Heart left ventricle (tissue), 13 donors: ENCODE data around the gene EDA.

Source experiments
- POLR2A ChIP-seq, 2 donors: fragments of 450-650 bp; IDR thresholded peaks; one replicate each; pipeline ENCODE4 v1.6.1; 2017; ENCODE audit warnings: antibody characterized with exemption in 2 of 2, mild to moderate bottlenecking in 2 of 2, moderate library complexity in 2 of 2
- TF ChIP-seq, protein P1 (sequence below), 12 donors: fragments of 200-600 bp; sonication (generic) in 4 of 12; IDR thresholded peaks; one replicate each; pipeline versions ENCODE4 v1.5.0 to v1.8.0; 2018 to 2022; ENCODE audit warnings: antibody characterized with exemption in 12 of 12, mild to moderate bottlenecking in 5 of 12
- donor health status: ischemic (EF 13 %, LVEDD 7.1; RV severe dilation, severe dysfunction).
- donor health status: DM: no; HTN: yes; CAD: no.
- donor health status: DM: no; HTN: no; CAD: no.
- donor health status: ischemic (EF 25% LVEDD 6.9; RV normal size, moderate dysfunction).
- donor health status: ischemic (EF 25% LVEDD 5.7; RV mildly dilated, moderate dysfunction).
- donor health status: ischemic (EF 35%, LVEDD 5.7; RV mildly dilated, moderate dysfunction).
- donor health status: nonischemic (EF 11% LVEDD 7.7; RV severe dilation, severe dysfunction).
- donor health status: DM: yes; HTN: yes; CAD: no.
- donor health status: PGD.
- donor health status: ischemic (EF 29% LVEDD 5.4; RV normal size, mild dysfunction).
- donor health status: nonischemic (EF 23%, LVEDD 6.1; RV moderate dilation, normal function).

DNA sequence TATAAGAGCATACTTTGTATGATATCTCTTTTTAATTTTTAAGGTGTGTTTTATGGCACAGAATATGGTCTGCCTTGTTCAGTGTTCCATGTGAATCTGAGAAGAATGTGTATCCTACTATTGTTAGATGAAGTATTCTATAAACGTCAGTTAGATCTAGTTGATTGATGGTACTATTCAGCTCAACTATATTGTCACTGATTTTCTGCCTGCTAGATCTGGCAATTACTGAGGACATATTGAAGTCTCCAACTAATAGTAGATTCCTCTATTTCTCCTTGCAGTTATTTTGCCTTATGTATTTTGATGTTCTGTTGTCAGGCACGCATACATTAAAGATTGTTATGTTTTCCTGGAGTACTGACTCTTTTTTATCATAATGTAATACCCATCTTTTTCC lies 394.1 kb downstream of the EDA start:
- TF ChIP-seq, protein P1, sequence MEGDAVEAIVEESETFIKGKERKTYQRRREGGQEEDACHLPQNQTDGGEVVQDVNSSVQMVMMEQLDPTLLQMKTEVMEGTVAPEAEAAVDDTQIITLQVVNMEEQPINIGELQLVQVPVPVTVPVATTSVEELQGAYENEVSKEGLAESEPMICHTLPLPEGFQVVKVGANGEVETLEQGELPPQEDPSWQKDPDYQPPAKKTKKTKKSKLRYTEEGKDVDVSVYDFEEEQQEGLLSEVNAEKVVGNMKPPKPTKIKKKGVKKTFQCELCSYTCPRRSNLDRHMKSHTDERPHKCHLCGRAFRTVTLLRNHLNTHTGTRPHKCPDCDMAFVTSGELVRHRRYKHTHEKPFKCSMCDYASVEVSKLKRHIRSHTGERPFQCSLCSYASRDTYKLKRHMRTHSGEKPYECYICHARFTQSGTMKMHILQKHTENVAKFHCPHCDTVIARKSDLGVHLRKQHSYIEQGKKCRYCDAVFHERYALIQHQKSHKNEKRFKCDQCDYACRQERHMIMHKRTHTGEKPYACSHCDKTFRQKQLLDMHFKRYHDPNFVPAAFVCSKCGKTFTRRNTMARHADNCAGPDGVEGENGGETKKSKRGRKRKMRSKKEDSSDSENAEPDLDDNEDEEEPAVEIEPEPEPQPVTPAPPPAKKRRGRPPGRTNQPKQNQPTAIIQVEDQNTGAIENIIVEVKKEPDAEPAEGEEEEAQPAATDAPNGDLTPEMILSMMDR (IDR thresholded peaks at IDR 0.05): no peak
- no peak for TF ChIP-seq POLR2A (IDR thresholded peaks at IDR 0.05)
